GM12875 (cell line): ENCODE data around the gene BABAM1.

Experiments used
- H3K4me3 ChIP-seq: one replicate; pipeline ENCODE4 v1.5.1; 2011; ENCODE audit warnings: low read depth, low read length, control low read depth
- CTCF ChIP-seq: IDR thresholded peaks from 2 replicates; pipeline ENCODE4 v1.5.1; 2011; ENCODE audit warnings: low read depth, mild to moderate bottlenecking, control low read depth, inconsistent platforms, low read length, moderate library complexity, borderline replicate concordance; ENCODE audit not compliant: insufficient read depth

The BABAM1 gene

GRCh38 chr19:17304386-17305215, 37.4 kb downstream of the BABAM1 start:
- TF ChIP-seq CTCF, result no peak
- H3K4me3 ChIP-seq, result no peak overlapping the region

- no peak for TF ChIP-seq CTCF
Measured at GRCh38 chr19:17305216-17305516, 37.9 kb downstream of the BABAM1 start.

DNA sequence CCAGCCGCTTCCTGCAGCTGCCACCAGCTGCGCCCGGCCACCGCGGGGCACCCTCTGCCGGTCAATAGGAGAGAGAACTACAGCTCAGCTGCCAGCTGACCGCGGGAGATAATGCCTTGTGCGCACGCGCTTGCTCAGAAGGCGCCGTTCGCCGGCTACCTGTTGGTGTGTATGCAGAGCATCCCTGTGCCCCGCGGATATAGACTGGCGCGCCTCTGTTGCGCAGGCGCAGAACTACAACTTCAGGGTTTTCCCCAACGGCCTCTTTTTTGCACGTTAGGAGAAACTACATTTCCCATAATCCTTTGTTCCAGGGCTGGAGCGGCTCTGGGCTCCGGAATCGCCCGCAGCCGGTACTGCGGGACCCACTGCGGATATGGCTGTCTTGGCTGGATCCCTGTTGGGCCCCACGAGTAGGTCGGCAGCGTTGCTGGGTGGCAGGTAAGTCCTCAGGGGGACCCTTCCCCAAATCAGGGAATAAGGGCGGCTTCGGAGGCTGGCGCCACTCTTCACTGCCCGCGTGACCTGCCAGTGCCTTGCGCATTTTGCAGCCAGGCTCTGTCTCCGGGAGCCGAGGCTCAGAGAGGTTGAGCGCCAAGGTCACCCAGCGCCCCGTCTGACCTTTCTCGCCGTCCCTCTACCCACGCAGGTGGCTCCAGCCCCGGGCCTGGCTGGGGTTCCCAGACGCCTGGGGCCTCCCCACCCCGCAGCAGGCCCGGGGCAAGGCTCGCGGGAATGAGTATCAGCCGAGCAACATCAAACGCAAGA, 38.5 kb downstream of the BABAM1 start, which contains the start of gene MRPL34:
MRPL34 (plus strand) TSS at position 356 of the 768 bp plus-strand sequence; CDS start at position 377, 21 bp downstream.
- H3K4me3 ChIP-seq, result peak within 1 kb of the TSS; percentile 91
- TF ChIP-seq CTCF, result peak; percentile 74

More at GRCh38 chr19:17305216-17305516, 37.9 kb downstream of the BABAM1 start:
- peak overlapping the region; percentile 91 for H3K4me3 ChIP-seq

- peak overlapping the region; percentile 91 for H3K4me3 ChIP-seq
- TF ChIP-seq CTCF, result no peak
Measured at GRCh38 chr19:17306285-17306714, 39.1 kb downstream of the BABAM1 start.

GRCh38 chr19:17307876-17308377, 40.7 kb downstream of the BABAM1 start:
- no peak for TF ChIP-seq CTCF
- no peak overlapping the region for H3K4me3 ChIP-seq

DNA sequence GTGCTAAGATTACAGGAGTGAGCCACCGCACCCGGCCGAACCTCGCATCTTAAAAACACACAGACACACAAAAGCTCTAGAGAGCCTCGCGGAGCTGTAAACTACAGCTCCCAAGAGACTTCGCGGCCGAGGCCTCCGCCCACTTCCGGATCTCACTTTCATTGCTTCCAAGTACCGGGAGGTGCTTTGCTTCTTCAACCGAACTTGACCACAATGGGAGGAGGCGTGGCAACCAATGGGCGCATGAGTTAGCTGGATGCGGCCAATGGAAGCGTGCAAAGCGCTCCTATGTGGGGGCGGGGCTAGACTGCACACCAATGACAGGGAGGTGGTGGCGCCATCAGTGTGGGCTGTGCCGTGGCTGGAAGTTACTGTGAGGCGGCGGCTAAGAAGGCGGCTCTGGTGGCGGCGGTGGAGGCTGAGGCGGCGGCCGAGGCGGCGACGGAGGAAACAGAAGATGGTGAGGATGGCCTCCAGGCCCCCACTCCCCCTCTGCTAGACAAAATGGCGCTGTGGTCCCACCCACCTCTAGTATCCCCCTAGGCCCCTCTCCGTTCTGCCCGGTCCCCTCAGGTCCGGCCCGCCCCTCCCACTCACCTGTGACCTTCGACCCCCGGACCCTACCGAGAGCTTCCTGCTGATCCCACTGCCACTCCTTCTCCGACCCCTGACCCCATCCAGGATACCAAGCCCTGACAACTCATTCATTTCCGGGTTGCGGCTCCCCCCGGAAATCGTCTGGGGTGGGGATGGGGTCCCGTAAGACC, 42.1 kb downstream of the BABAM1 start, which contains the start of gene DDA1:
DDA1 (plus strand) TSS at position 366 of the 767 bp plus-strand sequence; CDS start at position 458, 92 bp downstream.
- no peak for TF ChIP-seq CTCF
- H3K4me3 ChIP-seq, result peak within 1 kb of the TSS; percentile 99
